GM18858 (cell line): ENCODE data around the gene RGS7.
"Not testable (repeated sequence)": the region's sequence is repeated elsewhere in the genome, so short reads cannot be mapped to it uniquely, and the experiment has no call there.

Experiments
- ATAC-seq: cut with Tn5 transposase; IDR thresholded peaks from one replicate; pipeline ENCODE4 v1.9.1; 2021; ENCODE audit not compliant: unreplicated experiment

The RGS7 gene

DNA sequence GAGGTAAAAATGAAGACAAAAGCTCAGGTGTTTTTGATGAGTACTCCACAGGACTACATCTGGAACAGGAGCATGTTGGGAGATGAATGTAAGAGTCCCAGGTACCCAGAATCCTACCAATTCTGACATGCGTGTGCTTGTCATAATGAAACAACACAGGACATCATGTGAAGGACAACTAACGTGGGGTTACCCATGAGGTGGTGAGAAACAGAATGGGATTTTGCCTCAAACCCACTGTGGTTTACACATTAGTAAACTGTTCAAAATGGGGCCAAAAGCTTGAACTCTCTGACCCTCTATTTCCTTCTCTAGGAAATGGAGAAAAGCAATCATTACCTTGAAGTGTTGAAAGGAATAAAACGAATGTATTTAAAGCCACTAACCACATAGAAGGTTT is 266.2 kb downstream of the RGS7 start:
- ATAC-seq, result no peak

DNA sequence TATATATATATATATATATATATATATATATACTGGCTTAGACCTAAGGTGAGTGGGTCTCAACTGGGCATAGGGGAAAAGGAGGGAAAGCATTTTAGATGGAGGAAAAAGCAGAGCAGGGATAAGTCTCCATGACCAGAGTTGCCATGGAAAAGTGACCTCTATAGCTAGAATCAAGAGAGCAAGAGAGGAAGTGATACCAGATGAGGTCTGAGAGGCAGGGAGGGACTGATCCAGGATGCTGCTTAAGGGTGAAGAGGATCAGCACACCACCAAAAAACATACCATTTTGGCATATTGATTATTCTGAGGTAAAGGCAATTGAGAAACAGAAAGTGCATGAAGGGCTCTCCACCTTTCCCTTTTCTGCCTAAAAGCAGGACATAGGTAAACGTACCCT is 267.9 kb downstream of the RGS7 start:
- ATAC-seq, result not testable (repeated sequence)

DNA sequence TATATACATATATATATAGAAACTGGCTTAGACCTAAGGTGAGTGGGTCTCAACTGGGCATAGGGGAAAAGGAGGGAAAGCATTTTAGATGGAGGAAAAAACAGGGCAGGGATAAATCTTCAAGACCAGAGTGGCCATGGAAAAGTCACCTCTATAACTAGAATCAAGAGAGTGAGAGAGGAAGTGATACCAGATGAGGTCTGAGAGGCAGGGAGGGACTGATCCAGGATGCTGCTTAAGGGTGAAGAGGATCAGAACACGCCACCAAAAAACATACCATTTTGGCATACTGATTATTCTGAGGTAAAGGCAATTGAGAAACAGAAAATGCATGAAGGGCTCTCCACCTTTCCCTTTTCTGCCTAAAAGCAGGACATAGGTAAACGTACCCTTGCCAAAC is 268.9 kb downstream of the RGS7 start:
- peak; percentile 42 for ATAC-seq

DNA sequence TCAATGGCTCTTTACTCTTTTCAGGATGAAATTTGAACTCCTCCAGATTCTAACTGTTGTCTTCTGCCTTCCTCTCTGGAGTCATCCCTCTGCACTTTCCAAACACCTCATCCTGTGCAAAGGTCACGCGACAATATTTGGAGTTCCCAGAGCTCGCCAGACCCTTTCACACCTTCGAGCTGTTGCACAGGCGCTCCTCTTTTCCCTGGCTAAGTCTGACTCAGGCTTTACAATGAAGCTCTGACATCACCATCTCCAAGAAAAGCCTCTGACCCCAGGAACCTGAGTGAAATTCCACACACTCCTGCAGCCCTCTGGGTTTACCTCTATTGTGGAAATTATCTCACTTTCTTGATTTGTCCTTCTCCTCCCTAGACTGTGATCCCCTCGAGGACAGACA is 270.3 kb downstream of the RGS7 start:
- no peak for ATAC-seq

DNA sequence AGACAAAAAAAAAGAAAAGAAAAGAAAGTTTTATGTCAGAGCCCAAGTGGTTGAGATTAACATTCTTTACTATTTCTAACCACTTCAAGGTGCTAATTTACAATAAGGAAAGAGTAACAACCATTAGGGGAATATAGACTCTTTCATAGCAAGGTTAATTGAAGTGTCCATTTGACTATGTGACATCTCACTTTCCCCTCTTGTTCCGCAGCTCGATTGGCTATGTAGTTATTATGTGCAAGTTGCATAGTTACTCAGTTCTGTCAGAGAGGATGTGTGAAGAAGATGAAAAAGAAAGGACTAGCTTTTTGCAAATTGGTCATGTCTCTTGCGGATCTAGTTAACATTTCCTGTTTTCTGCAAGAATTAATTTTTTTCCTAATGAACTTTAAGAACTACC is 273.7 kb downstream of the RGS7 start:
- no peak for ATAC-seq

DNA sequence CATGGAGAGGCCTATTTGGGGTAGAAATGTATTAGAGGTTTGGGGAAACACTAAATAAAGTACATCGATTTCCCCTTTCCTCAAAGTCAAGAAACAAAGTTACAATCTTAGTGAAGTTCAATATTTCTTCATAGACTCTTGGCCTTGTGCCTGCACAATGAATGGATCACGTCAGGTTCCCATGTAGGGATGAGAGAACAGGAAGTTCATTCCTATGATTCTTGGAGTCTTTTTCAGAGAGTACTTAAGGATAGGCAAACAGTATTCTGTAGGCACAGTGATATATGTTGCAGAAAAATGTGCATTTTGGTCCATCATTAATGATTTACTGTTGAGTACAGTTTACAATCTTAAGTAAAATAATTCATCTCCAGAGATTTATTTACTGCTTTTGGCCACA is 275.5 kb downstream of the RGS7 start:
- ATAC-seq, result no peak

DNA sequence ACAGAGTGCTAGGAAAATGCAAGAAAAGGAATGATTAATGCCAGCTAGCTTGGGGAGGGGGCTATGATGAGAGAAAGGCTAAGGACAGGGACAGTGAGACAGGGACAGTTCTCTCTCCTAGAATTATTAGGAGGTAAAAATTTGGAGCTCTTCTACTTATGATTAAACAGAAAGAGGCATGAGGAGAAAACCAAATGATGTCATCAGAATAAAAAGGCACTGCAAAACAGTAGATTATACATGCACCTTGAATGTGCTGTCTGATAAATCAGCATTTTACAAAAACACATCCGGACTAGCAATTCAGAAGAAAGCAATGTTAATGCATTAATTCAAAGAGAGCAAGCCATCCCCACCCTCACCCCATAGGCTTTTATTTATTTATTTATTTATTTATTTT is 277.5 kb downstream of the RGS7 start:
- ATAC-seq, result no peak

DNA sequence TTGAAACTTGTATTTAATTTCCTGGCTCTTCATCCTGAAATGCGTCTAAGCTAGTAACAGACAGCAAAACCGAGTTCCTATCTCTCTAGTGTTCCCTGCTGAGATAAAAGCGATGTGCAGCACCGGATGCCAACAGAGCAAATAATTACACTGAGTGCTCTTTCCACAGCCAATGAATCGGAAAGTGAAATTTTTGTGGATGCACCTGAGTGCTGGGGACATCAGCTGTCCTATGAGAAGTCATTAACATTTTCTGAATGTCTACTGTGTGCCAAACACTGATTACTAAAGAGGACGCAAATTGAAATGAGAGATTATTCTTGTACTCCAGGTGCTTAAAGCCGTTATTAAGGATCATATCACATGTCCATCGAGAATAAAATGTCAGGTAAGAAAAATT is 278.0 kb downstream of the RGS7 start:
- ATAC-seq, result no peak

DNA sequence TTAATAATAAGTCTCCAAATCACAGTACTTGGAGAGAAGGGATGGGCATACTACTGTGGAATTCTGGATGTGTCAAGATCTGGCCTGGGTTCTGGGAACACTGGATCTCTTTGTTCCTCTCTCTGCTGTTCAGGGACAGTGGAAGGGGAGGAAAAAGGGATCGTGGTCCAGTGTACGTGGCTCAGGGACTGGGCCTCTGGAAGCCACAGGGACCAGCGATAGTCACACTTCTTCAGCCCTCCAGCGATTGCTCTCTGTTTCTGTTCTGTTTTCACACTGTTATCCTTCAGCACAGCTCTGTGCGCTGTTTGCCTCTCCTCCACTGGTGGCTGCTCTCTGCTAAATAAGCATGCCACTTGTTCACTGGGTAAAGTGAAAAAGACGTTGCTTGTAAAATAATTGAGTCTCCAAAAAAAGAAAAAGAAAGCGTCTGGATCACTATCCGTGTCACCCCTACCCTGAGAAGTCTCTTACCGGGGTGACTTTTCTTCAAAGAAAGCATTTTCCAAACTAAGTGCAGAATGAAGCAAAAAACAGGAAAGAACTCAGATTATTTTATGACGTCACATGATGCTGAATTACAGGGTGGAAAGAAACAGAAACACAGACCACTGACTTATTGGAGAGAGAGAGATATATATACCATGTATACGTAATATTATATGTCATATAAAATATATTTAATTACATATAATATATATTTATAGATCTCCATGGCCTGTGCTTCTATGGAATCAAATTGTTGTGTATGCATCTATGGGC is 279.4 kb downstream of the RGS7 start:
- ATAC-seq, result no peak

DNA sequence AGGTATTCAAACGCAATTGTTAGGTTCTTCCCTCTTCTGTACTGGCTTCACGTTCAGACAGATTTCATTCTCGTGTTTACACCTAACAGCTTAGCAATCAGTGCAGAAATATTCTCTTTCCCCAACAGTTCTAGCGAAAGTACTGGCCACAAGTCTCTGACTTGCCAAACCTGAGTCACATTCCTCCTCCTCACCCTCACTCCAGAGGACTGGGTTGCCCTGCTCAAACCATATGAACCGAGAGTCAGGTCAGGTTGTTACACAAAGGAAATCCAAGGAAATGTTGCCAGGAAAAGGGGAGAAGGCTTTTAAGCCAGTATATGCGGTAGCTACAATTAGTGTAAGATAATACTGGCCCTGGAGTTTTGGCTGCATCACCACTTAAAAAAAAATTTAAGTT is 282.5 kb downstream of the RGS7 start:
- ATAC-seq, result no peak

DNA sequence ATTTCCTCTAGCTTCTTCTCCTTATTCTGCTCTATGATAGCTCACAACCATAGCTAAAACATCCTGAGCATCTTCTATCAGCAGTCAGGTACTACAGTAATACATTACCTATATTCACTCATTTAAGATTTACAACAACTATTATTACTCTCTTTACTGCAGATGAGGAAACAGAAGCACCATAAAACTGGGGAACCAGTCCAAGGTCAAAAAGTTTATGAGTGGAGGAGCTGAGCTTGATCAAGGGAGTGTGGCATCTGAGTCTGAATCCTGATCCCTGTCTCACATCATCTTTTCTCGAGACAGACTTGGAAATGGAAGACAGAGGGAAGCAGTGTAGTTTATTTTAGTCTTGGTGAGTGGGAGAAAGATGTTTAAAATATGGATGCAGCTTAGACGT is 288.6 kb downstream of the RGS7 start:
- ATAC-seq, result no peak

DNA sequence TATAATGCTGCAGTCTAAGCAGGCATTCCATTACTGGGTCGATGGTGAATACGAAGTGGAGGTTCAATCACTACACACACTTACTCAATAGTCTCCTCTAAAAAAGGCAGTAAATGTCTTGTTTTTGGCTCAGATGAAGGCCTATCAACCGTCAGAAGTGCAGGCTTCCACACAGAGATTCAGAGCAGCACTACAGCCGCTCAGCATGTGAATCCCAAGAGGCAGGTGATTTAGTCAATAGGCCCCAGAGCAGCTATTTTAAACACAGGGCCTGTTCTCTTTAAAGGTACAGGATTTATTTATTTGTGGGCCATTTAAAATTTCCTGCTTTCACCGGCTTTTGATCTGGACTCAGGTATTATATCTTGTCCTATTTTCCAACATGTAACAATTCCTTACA is 293.7 kb downstream of the RGS7 start:
- no peak for ATAC-seq

DNA sequence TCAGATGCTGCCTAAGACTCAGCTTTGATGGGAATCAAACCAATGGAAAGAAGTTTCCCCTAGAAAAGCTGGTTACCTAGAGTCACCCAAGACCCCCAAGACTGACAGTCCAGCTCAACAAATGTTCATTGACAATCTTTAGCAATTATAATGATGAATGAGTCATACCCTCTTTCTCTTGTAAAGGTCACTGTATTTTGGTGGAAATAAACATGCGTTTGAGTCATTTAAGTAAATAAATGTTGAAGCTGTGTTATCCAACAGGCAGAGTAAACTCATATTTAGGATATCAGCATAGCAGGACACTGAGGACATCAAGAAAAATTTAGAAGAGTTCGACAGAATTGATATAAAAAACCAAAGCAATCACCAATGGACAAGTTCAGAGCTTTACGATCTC is 295.9 kb downstream of the RGS7 start:
- ATAC-seq, result no peak

DNA sequence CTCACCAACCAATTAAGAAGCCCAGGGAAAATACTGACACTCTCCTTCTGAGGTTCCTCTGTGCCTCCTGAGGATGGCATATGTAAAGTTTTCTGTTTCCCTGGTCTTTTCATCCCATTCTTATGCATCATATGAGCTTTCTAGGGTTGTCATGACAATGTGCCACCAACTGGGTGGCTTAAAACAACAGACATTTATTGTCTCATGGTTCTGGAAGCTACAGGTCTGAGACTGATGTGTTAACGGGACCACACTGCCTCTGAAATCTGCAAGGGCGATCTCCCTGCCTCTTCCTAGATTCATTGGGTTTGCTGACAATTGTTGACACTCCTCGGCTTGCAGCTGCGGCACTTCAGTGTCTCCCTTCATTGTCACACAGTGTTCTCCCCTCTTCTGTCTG is 308.4 kb downstream of the RGS7 start:
- no peak for ATAC-seq

DNA sequence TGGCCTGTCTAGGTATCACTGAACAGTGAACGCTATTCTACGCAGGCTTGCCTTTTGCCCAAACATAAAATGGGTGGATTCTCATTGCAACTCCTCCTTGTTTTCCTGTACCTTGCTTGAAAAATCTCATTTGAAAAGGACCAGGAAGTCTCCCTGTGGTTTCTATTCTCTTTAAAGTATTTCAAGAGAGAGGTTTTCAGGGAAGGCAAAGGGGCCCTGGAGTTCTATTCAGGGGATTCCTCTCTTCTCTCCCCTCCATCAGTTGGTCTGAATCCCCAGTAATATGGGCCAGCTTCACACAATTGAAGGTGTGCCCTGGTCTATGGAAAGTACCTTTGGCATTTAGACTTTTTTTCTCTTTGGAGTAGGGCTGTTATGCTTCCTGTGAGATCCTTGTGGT is 311.3 kb downstream of the RGS7 start:
- no peak for ATAC-seq

DNA sequence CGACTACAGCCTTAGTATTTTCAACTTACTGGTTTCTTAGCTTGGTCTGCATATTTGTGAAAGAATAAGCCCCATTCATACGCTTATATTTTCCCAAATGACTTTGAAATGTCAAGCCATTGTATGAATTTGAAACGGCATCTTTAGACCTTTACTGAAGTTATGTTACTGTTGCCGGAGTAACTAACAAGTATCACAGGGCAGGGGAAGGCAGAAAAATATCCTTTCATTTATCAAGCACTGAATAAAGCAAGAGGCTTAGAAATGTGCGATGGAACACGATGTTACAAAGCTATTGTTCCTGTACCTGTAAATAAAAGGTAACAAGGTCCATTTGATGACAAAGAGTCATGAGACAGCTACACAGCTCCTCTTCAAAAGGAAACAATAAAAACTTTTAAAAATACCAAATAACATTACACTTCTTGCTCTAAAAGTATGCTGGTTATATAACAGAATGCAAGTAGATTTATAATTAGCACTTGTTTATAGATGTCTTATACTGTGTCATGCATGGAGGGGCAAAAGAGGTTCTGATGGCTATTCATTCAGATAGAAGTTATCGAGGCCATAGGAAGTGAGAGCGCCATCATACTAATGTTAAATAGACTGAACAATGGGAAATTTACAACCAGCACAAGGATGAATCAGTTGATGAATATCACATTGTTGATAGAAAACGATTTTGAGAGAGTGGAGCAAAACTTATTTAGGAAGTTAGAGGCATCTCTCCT is 322.6 kb downstream of the RGS7 start:
- ATAC-seq, result no peak

DNA sequence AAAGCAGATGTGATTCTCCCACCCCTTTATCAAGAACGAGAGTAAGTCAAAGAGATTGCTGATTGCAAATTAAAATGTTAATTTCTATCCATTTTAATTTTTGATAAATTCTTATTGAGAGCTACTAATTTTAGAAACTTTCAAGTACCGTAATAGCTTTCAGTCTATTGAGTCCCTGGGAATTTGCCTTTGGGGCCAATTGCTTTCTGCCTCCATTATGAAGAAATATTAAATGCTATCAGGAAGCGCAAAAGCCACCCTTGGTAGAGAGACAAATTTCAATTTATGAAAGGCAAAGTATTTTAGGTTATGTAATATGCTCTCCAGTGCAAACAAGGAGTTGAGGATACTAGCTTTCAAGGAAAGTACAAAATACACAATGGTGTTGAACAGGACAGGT is 332.2 kb downstream of the RGS7 start:
- no peak for ATAC-seq

DNA sequence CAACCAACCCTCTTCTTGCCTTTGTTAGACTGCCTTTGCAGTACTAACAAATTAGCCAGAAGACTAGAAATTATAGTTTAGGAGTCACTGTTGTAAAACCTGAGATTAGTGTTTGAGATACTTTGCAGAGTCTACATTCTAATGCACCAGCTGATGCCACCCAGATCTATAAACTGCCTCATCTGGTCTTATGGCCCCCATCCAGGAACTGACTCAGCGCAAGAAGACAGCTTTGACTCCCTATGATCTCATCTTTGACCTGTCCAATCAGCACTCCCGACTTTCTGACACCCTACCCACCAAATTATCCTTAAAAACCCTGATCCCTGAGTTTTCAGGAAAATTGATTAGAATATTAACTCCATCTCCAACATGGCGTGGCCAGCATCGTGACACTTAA is 334.6 kb downstream of the RGS7 start:
- no peak for ATAC-seq

DNA sequence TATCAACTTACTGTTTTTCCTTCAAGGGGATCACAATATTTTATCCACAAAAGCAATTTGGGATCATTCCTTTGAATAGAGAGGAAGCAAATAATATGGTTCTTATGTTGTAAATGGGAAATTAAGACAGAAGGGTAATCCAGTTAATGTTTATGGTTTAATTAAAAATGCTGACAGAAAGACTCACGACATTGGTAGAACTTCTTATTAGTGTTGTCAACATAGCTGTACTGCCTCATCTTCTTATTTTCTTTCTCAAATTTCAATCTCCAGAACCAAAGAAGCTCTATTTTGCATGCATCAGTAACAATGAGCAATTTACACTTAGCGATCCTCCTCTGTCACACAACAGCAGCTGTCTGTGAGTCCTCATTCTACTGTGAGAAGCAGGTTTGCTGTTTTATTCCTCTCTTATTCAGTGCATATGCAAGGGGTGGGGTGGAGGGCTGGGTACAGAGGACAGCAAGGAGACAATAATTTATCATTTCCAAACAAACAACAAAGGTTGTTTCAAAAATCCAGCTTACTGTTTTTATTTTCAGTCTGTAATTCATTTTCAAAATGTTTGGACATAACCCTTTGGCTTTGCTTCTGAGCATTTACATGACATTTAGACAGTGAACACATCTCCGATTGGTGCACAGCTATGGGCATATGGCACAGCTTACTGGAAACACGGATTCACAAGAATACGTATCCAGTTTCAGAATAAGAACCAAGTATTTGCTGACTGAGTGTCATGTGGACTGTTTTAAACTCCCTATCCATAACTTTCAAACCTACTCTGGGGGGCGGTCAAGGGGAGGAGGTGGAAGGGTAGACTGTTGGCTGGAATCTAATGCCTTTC is 335.9 kb downstream of the RGS7 start:
- ATAC-seq, result no peak

DNA sequence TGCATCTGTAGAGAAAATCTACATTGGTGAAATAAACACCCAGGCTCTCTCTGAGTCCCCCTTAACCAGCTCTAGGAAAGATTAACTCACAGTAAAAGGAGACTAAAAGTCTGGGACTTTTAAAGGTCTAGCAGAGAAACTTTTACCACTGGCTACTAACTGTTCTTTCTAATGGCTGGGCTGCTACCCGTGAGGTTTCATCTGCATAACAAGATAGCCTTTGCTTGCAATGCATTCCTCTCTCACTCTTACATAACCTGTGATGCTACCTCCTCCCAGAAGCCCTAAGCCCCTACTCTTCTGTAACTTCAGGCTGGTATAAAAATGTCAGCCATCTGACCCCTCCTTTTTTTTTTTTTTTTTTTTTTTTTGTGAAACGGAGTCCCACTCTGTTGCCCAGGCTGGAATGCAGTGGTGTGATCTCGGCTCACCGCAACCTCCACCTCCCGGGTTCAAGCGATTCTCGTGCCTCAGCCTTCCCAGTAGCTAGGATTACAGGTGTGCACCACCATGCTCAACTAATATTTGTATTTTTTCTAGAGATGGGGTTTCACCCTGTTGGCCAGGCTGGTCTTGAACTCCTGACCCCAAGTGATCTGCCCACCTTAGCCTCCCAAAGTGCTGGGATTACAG is 344.2 kb downstream of the RGS7 start:
- ATAC-seq, result no peak

DNA sequence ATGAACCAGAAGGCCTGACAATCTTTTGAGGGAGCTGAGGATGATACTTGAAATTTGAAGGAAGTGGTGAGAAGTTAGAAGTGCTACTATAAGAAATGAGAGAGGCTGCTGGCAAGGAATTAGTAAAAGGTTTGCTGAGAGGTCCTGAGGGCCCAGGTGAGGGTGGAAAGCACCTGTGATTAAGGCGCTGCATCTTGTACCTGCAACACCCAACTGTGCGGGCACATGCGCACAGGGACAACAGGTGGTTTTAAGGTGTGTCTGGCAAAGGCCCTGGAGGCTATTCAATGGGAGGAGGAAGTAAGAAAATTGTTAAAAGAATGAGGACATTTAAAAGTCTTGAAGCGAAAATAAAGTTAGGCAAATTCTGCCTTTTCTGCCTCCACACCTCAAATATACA is 349.3 kb downstream of the RGS7 start:
- ATAC-seq, result no peak
